GM13977 (cell line): ENCODE results near the gene WDR43.
"Not testable (repeated sequence)": the region's sequence is repeated elsewhere in the genome, so short reads cannot be mapped to it uniquely, and the experiment has no call there.

Experiments used
- DNase-seq: peaks from one replicate; pipeline ENCODE4 v3.0.0; 2012; ENCODE audit warnings: low spot score
- CTCF ChIP-seq: IDR thresholded peaks from 2 replicates; pipeline ENCODE4 v1.5.1; 2012; ENCODE audit warnings: mild to moderate bottlenecking, control low read depth; ENCODE audit not compliant: insufficient read depth; ENCODE audit errors: extremely low read depth, missing control alignments
- in situ Hi-C: fragments of 300-500 bp; cut with MboI; formaldehyde crosslinking; loops from one replicate; pipeline ENCODE4 v1.12.0; 2022; ENCODE audit warnings: low sequenced_read_pairs, low pct_unique_long_range_greater_than_20kb, mixed read lengths, inconsistent platforms; ENCODE audit not compliant: unreplicated experiment

Gene WDR43

GRCh38 chr2:28972778-28973335 lies 78.4 kb downstream of the WDR43 start:
- TF ChIP-seq CTCF: no peak
- DNase-seq: no peak
- in situ Hi-C loops: loop anchor here (25.0 kb wide), 1 partner anchor 864 kb away; no protein-coding TSS in a partner anchor

- in situ Hi-C loops: loop anchor here (25.0 kb wide), 1 partner anchor 863 kb away; no protein-coding TSS in a partner anchor
- TF ChIP-seq CTCF: no peak
Observed at GRCh38 chr2:28974252-28974651, 79.8 kb downstream of the WDR43 start.

GRCh38 chr2:28975671-28976070 lies 81.2 kb downstream of the WDR43 start:
- DNase-seq: no peak
- in situ Hi-C loops: no loop called here
- no peak for TF ChIP-seq CTCF

More at GRCh38 chr2:28974252-28974651, 79.8 kb downstream of the WDR43 start:
- no peak for DNase-seq

- no peak for TF ChIP-seq CTCF
- in situ Hi-C loops: no loop called here
- DNase-seq: no peak
Observed at GRCh38 chr2:28976584-28976983, 82.1 kb downstream of the WDR43 start.

- no peak for DNase-seq
- in situ Hi-C loops: no loop called here
- no peak for TF ChIP-seq CTCF
Observed at GRCh38 chr2:28977176-28977875, 82.9 kb downstream of the WDR43 start.

DNA sequence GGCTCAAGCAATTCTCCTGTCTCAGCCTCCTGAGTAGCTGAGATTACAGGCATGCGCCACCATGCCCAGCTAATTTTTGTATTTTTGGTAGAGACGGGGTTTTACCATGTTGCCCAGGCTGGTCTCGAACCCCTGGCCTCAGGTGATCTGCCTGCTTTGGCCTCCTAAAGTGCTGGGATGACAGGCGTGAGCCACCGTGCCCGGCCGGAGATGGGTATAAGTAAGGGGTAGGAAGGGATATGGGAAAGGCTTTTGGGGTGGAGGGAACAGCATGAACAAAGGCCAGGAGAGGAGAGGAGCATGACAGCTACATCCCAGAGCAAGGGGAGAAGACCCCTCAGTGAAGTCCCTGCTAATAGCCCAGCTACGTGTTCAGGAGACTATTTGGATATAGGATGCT lies 83.5 kb downstream of the WDR43 start:
- DNase-seq, in situ Hi-C loops: not testable (repeated sequence)

GRCh38 chr2:28978606-28979005 lies 84.1 kb downstream of the WDR43 start:
- TF ChIP-seq CTCF: no peak
- DNase-seq: no peak
- in situ Hi-C loops: no loop called here
